Measurements from ENCODE around the gene RAB3IP.

DNA sequence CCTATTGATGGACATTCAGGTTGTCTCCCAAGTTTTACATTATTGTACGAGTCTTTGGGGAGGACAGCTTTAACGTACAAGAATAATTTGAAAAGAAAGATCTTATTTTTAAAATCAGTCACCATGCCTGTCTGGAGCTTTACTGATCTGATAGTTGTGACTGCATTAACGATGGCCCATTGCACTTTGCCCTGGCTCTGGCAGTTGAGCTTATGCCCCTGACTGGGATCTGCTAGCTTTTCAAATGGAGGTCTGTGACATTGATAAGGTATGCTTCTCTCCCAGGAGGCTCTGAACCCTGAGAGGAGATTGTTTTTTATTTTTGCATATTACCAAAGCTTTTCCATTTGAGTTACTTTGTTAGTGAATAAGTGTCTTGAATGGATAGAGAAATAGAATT is 17.9 kb upstream of the RAB3IP start:
- TF ChIP-seq RUNX3 (IDR thresholded peaks at IDR 0.05; ENCODE audit: low read length) (no peak), EZH2 (IDR thresholded peaks at IDR 0.05; ENCODE audit: borderline replicate concordance, control insufficient read depth, low read depth, low read length) (no peak), ZBED1 (IDR thresholded peaks at IDR 0.05; ENCODE audit: borderline replicate concordance) (no peak), EGR1 (IDR thresholded peaks at IDR 0.05; ENCODE audit: borderline replicate concordance in 1 of 2, low read depth in 2 of 2, low read length in 2 of 2) (no peak), IRF4 (IDR thresholded peaks at IDR 0.05; ENCODE audit: low read depth, low read length) (no peak), EP300 (IDR thresholded peaks at IDR 0.05; ENCODE audit: borderline replicate concordance in 1 of 2, control insufficient read depth in 1 of 2, low read depth in 2 of 2, low read length in 2 of 2) (no peak)
- TF ChIP-seq, protein P1, sequence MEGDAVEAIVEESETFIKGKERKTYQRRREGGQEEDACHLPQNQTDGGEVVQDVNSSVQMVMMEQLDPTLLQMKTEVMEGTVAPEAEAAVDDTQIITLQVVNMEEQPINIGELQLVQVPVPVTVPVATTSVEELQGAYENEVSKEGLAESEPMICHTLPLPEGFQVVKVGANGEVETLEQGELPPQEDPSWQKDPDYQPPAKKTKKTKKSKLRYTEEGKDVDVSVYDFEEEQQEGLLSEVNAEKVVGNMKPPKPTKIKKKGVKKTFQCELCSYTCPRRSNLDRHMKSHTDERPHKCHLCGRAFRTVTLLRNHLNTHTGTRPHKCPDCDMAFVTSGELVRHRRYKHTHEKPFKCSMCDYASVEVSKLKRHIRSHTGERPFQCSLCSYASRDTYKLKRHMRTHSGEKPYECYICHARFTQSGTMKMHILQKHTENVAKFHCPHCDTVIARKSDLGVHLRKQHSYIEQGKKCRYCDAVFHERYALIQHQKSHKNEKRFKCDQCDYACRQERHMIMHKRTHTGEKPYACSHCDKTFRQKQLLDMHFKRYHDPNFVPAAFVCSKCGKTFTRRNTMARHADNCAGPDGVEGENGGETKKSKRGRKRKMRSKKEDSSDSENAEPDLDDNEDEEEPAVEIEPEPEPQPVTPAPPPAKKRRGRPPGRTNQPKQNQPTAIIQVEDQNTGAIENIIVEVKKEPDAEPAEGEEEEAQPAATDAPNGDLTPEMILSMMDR (IDR thresholded peaks at IDR 0.05 in 2 of 3, conservative IDR thresholded peaks at IDR 0.05 in 1 of 3; ENCODE audit: control insufficient read depth in 2 of 3, extremely low read depth in 1 of 3, insufficient read depth in 1 of 3, low read depth in 3 of 3, low read length in 3 of 3), result no peak
- TF ChIP-seq, protein P2, sequence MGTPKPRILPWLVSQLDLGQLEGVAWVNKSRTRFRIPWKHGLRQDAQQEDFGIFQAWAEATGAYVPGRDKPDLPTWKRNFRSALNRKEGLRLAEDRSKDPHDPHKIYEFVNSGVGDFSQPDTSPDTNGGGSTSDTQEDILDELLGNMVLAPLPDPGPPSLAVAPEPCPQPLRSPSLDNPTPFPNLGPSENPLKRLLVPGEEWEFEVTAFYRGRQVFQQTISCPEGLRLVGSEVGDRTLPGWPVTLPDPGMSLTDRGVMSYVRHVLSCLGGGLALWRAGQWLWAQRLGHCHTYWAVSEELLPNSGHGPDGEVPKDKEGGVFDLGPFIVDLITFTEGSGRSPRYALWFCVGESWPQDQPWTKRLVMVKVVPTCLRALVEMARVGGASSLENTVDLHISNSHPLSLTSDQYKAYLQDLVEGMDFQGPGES (IDR thresholded peaks at IDR 0.05), result no peak
- TF ChIP-seq, protein P3, sequence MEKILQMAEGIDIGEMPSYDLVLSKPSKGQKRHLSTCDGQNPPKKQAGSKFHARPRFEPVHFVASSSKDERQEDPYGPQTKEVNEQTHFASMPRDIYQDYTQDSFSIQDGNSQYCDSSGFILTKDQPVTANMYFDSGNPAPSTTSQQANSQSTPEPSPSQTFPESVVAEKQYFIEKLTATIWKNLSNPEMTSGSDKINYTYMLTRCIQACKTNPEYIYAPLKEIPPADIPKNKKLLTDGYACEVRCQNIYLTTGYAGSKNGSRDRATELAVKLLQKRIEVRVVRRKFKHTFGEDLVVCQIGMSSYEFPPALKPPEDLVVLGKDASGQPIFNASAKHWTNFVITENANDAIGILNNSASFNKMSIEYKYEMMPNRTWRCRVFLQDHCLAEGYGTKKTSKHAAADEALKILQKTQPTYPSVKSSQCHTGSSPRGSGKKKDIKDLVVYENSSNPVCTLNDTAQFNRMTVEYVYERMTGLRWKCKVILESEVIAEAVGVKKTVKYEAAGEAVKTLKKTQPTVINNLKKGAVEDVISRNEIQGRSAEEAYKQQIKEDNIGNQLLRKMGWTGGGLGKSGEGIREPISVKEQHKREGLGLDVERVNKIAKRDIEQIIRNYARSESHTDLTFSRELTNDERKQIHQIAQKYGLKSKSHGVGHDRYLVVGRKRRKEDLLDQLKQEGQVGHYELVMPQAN (conservative IDR thresholded peaks at IDR 0.05), result no peak
- TF ChIP-seq, protein P4, sequence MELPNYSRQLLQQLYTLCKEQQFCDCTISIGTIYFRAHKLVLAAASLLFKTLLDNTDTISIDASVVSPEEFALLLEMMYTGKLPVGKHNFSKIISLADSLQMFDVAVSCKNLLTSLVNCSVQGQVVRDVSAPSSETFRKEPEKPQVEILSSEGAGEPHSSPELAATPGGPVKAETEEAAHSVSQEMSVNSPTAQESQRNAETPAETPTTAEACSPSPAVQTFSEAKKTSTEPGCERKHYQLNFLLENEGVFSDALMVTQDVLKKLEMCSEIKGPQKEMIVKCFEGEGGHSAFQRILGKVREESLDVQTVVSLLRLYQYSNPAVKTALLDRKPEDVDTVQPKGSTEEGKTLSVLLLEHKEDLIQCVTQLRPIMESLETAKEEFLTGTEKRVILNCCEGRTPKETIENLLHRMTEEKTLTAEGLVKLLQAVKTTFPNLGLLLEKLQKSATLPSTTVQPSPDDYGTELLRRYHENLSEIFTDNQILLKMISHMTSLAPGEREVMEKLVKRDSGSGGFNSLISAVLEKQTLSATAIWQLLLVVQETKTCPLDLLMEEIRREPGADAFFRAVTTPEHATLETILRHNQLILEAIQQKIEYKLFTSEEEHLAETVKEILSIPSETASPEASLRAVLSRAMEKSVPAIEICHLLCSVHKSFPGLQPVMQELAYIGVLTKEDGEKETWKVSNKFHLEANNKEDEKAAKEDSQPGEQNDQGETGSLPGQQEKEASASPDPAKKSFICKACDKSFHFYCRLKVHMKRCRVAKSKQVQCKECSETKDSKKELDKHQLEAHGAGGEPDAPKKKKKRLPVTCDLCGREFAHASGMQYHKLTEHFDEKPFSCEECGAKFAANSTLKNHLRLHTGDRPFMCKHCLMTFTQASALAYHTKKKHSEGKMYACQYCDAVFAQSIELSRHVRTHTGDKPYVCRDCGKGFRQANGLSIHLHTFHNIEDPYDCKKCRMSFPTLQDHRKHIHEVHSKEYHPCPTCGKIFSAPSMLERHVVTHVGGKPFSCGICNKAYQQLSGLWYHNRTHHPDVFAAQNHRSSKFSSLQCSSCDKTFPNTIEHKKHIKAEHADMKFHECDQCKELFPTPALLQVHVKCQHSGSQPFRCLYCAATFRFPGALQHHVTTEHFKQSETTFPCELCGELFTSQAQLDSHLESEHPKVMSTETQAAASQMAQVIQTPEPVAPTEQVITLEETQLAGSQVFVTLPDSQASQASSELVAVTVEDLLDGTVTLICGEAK (IDR thresholded peaks at IDR 0.05; ENCODE audit: borderline replicate concordance), result no peak
